HG03039 (cell line): ENCODE results near the gene PLA2G2C.

Experiments used
- ATAC-seq: cut with Tn5 transposase; IDR thresholded peaks from one replicate; pipeline ENCODE4 v1.9.1; 2021; ENCODE audit warnings: mild to moderate bottlenecking, moderate library complexity; ENCODE audit not compliant: unreplicated experiment

PLA2G2C gene

DNA sequence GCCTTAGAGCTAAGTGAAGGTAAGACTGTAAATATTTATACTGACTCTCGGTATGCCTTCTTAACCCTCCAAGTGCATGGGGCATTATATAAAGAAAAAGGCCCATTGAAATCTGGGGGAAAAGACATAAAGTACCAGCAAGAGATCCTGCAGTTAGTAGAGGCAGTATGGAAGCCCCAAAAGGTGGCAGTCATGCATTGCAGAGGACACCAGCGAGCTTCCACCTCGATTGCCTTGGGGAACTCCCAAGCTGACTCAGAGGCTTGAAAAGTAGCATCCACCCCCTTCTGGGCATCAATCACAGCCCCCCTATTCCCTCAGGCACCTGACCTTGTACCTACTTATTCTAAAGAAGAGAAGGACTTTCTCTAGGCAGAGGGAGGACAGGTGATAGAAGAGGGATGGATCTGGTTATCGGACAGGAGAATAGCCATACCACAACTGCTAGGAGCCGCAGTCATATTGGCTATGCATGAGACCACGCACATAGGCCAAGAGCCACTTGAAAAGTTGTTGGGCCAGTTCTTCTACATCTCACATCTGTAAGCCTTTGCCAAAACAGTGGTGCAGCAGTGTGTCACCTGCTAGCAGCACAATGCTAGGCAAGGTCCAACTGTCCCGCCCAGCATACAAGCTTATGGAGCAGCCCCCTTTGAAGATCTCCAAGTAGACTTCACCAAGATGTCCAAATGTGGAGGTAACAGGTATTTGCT lies 27.8 kb downstream of the PLA2G2C start:
- ATAC-seq: no peak

DNA sequence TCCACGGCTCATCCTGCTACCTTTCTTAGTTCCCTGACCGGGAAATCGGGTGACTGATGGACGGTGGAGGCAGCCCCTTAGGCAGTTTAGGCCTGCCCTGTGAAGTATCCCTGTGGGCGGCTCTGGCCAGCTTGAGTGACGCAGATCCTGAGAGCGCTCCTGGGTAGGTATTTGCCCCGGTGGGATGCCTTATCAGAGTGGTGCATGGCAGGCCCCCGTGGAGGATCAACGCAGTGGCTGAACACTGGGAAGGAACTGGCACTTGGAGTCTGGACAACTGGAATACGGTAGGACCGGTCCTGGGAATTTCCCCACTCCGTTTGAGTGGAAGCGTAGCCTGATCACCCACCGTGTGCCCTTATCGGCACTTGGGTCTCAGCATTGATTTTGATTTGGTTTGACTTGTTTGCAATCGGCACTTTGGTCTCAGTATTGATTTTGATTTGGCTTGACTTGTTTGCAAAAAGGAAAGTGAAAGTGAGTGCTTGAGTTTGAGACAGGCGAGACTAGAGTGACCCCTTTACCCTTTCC lies 32.0 kb downstream of the PLA2G2C start:
- no peak for ATAC-seq

DNA sequence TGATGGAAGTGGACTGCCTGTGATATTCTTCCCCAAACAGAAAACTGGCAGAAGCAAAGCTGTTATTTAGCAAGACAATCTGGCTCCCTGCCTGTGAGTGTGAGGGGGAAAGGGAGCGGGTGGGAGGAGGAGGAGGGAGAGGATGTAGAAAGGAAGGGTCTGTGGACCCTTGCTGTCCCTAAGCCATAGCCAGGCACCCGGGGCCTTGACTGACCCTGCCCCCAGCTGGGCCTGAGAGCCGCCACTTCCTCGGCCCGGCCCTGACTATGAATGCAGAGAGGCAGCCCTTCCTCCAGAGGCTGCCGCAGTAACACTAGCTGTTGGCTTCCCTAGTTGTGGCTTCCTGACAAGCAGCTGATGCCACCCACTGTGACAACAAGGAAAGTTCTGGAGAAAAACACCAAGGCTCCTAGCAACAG lies 33.3 kb downstream of the PLA2G2C start:
- ATAC-seq: no peak

DNA sequence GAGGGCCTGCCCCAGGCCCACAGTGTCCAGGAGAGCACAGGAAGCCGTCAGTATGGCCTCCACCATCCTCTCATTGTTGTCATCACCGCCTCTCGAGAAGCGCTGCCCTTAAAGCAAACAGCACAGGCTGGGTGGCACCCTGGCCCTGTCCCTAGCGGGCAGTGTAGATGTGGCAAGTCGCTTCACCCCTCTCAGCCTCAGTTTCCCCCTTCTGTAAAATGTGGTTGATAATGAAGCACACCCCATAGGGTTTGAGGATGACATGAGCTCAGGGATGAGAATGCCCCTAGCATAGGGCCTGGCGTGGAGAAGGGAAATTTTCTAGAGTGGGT lies 33.8 kb downstream of the PLA2G2C start:
- no peak for ATAC-seq

DNA sequence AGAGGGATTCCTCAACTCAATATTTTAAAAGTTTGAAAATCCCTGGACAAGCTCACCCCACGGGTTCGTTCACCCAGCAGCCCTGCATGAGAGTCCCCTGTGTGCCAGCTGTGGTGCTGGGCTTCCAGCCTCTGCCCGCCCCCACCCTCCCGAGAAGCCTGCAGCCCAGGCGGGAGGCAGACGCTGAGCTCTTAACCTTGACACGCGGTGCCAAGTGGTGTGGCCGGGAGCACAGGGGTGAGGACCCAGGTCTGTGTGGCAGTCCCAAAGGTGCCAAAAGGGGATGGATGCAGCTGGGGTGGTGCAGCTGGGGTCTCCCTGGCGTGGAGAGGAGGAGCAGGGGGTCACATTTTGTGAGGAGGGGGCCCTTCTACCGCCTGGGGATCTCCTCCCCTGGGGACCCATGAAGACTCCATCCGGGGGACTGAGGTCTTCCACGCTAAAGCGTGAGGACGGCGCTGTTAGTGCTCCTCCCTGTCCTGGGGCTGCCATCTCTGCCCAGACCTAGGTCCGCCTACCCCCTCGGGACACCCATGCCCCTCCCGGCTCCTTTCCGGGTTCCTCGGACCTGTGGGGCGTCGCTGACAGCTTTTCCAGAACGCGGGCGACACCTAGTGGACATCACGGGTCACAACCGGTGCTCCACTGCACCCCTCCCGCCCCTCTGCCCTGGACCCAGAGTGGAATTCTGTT lies 34.3 kb downstream of the PLA2G2C start:
- no peak for ATAC-seq

DNA sequence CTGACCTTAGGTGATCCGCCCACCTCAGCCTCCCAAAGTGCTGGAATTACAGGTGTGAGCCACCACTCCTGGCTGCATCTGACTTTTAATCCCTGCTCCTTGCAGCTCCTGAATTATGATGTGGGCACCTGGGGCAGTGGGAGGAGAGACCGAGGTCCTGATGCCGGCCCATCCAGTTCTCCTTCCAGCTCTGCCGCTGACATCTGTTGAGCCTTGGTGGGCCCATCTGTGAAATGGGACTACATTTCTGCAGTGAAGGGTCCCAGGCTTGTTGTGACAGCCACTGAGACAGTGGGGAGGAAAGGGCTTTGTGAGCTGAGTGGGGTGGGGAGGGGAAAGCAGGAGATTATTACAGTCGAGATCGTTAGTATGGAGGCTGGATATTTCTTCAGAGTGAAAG lies 35.3 kb downstream of the PLA2G2C start:
- no peak for ATAC-seq

DNA sequence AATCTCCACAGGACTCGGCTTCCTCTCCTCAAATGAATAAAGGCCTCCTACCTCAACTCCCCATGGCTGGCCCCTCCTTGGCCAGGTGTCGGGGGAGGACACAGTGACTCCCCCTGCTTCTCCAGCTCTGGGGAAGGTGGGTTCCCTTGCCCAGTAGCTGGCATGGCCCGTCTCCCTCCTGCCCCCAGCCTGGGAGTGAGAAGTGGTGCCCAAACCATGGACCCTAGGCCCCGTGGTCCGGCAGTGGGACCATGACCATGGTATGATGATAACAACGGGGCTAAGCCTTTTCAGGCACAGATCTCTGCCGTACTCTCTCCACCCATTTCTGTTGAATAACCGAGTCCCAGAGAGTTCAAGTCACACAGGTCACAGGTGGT lies 36.0 kb downstream of the PLA2G2C start:
- no peak for ATAC-seq

DNA sequence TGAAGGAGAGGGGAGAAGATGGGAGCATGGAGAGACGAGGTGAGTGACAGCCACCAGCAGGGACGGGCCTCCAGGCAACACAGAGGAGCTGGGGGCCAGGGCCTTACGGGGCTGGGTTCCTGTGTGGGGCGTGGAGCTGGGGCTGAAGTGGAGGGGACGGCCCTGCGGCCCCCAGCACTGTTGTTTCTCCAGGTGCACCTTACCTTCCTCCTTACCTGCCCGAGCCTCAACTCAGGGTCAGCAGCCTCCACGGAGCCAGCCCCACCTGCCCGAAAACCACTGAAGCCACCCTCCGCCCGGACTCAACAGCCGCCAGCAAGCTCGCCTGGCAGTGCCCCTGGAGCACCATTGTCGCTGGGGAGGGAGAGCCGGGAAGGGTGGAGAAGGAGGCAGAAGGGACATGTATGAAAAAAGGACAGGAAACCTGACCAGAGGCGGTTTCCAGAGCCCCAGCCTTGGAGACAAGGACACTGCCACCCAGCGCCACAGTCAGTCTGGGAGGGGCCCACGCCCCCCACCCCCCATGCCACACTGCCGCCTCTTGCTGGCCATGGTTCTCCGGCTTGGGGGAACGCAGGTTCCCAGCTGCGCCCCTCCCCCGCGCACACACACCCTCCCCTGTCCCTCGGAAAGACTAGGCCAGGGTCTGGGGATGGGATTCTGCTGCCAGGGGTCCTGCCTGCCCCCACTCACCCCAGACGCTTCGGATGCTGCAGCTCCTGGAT lies 36.6 kb downstream of the PLA2G2C start:
- no peak for ATAC-seq

DNA sequence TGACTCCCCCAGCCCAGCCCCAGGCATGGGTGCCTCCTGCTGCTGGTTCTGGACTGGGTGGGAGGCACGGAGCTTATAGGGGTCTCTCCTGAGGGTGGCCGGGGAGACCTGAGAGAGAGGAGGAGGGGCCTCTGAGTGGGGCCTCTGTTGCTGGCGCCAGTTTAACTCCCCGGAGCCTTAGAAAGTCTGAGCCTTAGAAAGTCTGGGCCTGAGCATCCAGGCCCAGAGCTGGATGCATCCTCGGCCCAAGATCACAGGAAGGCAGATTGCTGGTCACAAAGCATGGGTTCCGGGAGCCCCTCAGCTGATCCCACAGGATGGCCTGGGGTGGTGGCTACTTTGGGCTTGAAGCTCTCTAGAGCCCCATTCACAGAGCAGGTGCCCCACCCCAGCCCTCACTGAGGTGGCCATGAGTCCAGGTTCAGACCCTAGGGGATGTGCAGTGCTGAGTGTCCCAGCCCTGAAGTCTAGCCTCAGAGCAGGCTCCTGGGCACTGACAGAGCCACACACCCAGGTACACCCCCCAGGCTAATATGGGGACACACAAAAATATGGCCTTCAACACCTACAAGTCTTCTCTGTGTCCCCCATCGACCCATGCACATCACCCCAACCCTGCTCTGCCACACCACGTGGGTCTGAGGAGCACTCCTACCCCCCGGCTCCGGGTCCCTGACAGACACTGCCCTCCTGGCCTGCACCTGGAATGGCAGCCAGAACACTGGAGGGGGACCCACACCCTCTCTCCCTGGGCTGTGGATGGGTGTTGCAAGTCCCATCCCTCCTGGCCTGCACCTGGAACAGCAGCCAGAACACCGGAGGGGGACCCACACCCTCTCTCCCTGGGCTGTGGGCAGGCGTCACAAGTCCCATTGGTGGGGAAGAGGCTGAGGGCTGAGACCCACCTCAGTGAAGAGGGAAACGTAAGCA lies 37.5 kb downstream of the PLA2G2C start:
- ATAC-seq: no peak

DNA sequence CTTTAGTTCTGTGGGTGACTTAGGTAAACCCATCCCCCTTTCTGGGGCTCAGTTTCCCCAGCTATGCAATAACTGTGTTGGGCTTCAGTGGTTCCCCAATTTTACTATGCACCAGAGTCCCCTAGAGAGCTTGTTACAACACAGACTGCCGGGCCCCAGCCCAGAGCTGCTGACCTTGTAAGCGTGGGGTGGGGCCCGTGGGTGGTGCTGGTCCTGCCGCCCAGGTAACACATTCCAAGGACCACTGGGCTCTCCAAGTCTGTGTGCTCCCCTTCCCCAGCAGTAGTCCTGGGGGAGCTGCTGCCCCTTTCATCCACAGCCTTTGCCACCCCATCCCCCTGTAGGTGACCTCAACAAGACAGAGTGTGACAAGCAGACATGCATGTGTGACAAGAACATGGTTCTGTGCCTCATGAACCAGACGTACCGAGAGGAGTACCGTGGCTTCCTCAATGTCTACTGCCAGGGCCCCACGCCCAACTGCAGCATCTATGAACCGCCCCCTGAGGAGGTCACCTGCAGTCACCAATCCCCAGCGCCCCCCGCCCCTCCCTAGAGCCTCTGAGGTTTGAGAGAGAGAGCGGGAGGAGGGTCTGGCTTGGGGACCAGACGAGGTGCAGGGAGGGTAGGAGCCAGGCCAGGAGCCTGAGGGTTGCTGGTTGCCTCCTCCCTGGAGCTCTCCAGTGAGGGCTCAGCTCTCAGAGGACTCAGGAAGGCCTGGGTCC lies 38.3 kb downstream of the PLA2G2C start:
- no peak for ATAC-seq

DNA sequence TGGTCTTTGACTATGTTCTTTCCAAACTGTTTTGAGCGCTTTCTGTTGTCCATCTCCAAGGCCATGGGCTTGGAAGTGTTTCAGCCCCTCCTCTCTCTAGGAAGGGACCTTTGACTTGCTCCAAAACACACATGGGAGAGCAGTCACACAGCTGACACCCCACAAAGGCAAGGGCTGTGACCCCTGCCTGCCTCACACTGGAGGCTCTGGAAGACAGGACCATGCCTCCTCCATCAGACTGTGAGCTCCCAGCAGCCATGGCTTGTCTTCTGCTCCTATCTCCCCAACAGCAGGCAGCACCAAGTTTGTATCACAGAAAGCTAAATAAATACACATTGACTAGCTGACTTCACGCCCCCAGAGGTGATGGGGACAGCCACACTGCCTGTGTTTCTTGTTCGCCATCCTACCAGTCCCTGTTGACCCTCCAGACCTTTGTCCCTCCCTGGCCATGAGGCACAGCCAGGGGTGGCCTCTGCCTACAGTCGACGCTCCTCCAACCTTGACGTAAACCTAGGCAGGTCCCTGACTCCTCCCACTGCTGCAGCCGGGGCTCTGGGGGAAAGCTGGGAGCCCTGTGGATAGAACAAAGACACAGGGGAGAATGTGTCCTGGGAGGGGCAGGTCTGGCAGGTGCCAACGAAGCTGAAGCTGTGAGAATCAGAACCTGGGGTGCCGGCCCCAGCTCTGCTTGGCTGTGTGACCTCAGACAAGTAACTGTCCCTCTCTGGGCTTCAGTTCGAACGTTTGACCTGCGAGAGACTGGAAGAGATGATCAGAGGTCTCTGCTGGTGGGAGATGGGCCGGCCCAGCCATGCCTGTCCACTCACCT lies 42.4 kb downstream of the PLA2G2C start:
- no peak for ATAC-seq

DNA sequence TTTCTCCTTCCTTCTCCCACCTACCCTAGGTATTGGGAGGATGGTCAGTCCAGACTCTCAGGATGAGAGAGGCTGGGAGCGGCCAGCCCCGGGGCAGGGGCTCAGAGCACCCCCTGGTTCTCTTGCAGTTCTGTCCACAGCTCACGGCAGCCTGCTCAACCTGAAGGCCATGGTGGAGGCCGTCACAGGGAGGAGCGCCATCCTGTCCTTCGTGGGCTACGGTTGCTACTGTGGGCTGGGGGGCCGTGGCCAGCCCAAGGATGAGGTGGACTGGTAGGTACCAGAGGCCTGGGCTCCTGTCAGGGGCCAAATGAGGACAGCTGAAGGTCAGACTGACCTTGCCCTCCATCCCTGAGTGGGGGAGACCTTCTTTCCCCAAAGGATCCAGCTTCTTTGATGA lies 43.0 kb downstream of the PLA2G2C start:
- no peak for ATAC-seq

DNA sequence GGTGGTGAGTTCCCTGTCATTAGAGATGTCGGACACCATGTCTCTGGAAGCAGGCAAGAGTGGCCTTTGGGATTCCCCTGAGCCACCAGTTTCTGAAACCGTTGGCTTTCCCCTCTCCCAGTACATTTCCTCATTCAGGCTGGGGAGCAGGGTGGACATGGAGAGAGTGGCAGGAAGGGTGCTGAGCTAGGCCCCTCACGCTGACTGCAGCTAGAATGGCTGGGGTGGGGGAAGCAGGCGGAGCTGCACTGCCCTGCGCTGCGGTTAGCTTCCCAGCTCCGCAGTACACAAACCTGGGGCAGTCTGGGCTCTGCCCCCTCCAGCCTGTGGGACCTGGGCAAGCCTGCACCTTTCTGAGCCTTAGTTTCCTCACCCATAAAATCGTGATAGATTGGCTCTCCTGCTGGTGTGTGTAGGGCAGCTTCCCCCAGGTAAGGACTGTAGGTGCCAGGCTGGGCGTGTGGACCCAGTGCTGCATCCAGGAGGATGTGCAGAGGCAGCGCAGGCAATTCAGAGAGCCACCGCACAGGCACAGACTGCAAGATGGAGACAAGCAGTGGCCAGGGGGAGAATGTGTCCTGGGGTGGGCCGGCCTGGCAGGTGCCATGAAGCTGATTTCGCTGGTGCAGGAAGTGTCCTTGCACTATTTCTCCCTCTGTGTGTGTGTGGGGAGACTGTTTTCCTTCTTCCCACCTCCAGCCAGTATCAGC lies 44.2 kb downstream of the PLA2G2C start:
- no peak for ATAC-seq

DNA sequence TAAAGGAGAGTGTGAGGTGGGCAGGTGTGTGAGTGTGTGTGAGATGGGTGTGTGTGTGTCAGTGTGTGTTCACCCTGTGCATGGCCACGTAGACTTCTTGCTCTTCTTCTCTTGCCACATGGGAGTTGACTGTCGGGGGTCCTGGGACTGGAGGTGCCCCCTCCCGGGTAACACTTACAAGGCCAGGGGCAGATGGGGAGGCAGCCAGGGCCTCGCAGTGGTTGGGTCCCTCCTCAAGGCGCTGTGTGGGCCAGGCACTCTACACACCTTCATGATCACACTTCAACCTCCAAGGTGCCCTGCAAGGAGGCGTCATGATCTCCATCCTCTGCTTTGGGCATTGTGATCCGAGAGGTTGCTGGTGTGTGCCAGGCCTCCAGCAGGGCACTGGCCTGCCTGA lies 44.9 kb downstream of the PLA2G2C start:
- no peak for ATAC-seq

DNA sequence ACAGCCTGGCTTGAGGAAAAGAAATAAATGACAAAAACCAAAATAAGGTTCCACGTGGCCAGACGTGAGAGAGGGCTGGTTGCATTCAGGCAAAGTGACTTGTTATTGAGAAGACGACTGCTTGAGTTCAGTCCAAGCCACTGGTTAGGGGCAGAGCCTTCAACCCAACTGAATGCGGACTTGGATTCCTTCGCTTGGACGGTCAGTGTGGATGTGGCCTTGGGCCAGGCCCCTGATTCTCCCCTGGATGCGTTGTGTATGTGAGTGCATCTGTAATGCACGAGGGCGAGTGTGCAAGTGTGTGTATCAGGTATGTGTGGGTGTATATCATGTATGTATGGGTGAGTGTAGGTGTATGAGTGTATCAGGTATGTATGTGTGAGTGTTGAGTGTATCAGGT lies 45.3 kb downstream of the PLA2G2C start:
- ATAC-seq: no peak

DNA sequence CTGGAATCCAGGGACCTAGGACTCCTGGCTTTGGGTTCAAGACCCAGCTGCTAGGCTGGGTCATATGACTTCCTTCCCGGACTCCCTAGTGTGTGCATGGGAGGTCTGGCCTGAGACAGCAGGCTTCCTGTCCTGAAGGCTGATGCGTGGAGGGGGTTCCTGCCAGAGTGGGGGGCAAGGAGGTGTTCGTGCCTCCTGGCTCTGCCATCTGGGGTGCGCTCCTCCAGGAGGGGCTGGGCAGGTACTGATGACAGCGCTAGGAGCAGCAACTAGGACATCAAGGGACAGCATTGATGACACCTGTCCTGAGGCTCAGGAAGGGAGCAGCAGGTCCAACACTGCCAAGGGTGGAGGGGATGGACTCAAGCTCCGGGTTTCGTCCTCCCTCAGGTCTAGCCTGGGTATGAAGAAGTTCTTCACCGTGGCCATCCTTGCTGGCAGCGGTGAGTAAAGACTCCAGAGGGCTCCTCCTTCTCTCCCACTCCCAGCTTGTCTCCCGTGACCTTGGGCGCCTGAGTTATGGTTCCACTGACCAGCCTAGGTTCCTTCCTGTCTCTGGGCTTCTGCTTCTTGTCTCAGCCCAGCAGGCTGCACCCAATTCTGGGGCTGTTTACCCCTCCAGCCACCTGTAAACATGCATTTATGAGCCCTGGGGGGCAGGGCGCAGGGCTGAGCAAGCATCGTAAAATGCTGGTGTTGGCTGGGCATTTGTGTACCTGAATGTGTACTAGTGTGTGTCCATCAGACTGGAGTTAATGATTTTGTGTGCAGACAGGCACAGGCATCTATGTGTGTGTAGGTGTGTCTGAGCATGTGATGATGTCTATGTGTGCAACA lies 46.3 kb downstream of the PLA2G2C start:
- no peak for ATAC-seq

DNA sequence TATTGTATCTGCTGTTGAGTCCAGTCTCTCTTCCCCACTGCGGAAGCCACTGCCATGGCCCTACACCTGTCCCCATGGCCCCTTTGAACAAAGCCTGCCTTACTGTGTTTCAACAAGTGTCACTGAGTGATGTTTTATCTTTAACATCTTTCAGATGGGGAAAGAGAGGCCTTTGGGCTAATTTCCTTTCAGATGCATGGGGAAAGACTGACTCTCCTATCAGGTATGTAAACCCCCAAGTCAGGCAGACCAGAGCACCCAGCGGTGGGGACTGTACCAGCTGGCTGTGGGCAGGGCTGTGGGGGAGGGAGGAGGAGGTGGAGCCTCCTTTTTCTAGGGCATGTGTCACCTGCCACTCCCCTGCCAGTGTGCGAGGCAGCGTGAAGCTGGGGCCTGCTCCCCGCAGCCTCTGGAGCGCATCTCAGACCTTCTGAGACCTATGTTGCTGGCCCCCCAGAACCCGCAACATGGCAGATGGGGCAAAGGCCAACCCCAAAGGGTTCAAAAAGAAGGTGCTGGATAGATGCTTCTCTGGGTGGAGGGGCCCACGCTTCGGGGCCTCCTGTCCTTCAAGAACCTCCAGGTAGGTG lies 47.3 kb downstream of the PLA2G2C start, which contains the start of gene PLA2G2F:
Gene PLA2G2F, plus strand, starts transcription at position 363 of the 590 bp plus-strand sequence. Its CDS starts 105 bp downstream, at position 468.
- ATAC-seq: no peak
